Body of pancreas (tissue), 4 donors: ENCODE measurements around the gene EXOC3L2.

Experiments used
- CTCF ChIP-seq, 7 experiments: fragments of 450-650 bp in 4 of 7; fragments of 200-600 bp in 3 of 7; sonication (generic) in 3 of 7; IDR thresholded peaks; one replicate each; pipeline ENCODE4 v1.5.1; 2016 to 2019; ENCODE audit warnings: antibody characterized with exemption in 7 of 7
- POLR2A ChIP-seq, 3 donors: fragments of 450-650 bp; IDR thresholded peaks; one replicate each; pipeline ENCODE4 v1.6.1; 2016; ENCODE audit warnings: antibody characterized with exemption in 3 of 3, mild to moderate bottlenecking in 2 of 3

GRCh38 chr19:45211751-45212381 lies 33.3 kb downstream of the EXOC3L2 start:
- TF ChIP-seq CTCF (IDR thresholded peaks at IDR 0.05) (no peak), POLR2A (IDR thresholded peaks at IDR 0.05) (no peak)
